Hindlimb muscle (tissue), 1 donor: ENCODE data around the gene TUBG1. TPM values are rescaled to one million over a fixed set of nuclear protein-coding genes. Genes with fewer than 3 reads are reported as not detected.
"Not testable (repeated sequence)": the region's sequence is repeated elsewhere in the genome, so short reads cannot be mapped to it uniquely, and the experiment has no call there.

Source experiments
- DNase-seq: peaks from one replicate; pipeline ENCODE4 v3.0.0-alpha.2; 2013
- polyA plus RNA-seq: library from polyadenylated mRNA; unstranded; fragments of 120-200 nt; gene quantifications from one replicate; pipeline ENCODE4 v1.2.1, GENCODE V29; 2013; ENCODE audit not compliant: insufficient read length

TUBG1 gene
- polyA plus RNA-seq, 1 donor = 33.6 TPM

- no peak for DNase-seq
Observed at GRCh38 chr17:42579794-42580551, 29.5 kb upstream of the TUBG1 start.

DNA sequence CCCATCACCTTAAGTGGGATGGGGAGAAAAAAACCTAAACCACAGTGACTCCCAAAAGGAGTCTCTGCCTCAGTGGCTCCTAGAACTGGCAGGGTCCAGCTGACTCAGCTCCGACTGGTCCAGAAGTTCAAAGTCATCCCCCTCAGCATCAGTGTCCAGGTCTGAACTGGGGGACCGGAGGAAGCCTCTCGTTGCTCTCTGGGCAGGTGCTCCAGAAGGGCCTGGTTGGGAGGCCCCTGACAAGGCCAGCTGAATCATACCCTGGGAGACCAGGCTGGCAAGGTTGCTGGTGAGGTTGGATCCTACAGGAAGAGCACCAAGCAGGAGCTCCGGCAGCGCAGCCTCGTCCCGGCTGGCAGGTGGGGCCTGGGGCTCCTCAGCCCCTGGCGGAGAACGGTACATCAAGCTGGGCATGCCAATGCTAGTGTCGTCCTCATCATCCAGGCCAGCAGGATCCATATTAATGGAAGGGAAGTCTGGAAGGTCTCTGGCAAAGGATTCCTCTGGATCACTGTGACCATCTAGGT lies 27.7 kb upstream of the TUBG1 start:
- DNase-seq = no peak

- DNase-seq = no peak
Observed at GRCh38 chr17:42584880-42585279, 24.6 kb upstream of the TUBG1 start.

GRCh38 chr17:42585353-42585752 lies 24.1 kb upstream of the TUBG1 start:
- no peak for DNase-seq

GRCh38 chr17:42586514-42587230 lies 22.8 kb upstream of the TUBG1 start:
- no peak for DNase-seq

GRCh38 chr17:42590886-42591285 lies 18.6 kb upstream of the TUBG1 start:
- no peak for DNase-seq

DNA sequence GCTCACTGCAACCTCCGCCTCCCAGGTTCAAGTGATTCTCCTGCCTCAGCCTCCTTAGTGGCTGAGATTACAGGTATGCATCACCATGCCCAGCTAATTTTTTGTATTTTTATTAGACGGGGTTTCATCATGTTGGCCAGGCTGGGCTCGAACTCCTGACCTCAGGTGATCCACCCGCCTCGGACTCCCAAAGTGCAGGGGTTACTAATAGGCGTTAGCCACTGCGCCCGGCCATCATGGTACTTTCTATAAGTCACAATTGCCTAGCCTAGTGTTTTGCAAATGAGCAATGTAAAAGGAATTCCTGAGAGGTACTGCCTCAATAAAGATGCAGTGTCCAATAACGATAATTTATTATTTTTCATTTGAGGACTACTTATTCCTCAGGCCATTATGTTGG lies 18.1 kb upstream of the TUBG1 start:
- no peak for DNase-seq

DNA sequence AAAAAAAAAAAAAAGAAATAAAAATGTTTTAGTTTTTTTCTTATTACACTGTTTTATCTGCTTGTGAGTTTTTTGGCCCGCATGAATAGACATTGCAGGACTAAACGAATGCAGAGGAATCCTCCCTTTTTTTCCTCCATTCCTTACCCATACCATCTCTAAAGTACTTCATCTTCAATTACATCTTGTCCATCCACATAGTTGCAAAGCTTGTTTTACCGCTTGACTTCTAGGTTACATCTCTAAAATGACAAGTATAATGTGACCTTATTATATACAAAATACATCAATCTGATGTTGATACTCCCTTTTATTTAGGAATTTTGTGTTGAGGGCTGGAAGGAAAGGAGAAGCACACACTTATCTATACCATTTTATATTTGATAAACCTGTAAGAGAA lies 13.1 kb upstream of the TUBG1 start:
- DNase-seq = no peak

DNA sequence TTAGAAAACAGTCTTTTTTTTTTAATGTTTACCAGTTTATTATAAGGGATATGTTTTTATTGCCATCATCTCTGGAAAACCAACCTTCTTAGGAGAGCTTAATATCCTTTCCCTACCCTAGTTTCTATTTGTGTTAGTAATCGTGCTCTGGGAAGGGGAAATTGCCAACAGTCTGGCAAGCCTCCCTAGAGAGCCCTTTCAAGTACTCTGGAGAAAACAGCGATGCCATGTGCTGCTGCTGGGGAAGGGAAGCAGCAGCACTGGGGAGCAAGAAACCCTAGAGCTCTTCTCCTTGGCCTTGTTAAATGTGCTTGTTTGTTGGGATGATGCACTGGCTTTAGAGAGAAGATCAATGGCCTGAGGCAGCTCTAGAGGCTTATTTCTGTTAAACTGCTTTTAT lies 10.6 kb upstream of the TUBG1 start:
- DNase-seq = no peak

DNA sequence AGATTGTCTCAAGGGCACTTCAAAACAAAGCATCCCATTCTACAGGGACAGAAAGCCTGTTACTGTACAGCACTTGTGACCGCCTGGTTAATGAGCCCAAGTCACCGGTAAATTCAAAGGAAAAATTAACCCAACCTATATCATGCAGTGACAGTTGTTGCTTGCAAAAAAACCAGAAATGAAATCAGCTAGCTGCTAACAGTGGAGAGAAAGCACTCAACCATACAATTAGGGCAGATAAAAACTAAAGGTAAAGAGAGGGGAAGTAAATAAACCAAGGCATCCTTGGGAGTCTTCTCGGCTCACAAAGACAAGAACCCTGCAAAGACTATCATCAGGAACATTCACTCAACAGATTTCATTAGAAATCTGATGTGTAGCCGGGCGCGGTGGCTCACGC lies 6.2 kb upstream of the TUBG1 start:
- no peak for DNase-seq

DNA sequence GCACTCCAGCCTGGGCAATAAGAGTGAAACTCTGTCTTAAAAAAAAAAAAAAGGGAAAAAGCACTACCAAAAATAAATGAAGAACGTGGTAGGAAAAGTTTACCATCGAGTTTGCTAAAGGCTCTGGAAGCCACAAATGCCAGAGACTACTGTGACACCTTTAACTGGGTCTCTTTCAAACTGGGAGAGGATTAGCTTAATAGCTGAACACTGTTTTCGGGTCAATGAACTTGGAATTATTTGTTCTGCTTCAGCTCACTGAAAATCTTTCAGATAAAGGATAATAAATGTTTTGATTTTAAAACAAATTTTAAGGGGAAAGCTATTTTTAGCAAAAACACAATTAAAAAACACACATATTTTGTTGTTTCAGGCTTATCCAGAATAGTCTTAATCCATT lies 1.7 kb upstream of the TUBG1 start:
- no peak for DNase-seq

- no peak for DNase-seq
Observed at GRCh38 chr17:42608305-42609181, 940 bp upstream of the TUBG1 start.

DNA sequence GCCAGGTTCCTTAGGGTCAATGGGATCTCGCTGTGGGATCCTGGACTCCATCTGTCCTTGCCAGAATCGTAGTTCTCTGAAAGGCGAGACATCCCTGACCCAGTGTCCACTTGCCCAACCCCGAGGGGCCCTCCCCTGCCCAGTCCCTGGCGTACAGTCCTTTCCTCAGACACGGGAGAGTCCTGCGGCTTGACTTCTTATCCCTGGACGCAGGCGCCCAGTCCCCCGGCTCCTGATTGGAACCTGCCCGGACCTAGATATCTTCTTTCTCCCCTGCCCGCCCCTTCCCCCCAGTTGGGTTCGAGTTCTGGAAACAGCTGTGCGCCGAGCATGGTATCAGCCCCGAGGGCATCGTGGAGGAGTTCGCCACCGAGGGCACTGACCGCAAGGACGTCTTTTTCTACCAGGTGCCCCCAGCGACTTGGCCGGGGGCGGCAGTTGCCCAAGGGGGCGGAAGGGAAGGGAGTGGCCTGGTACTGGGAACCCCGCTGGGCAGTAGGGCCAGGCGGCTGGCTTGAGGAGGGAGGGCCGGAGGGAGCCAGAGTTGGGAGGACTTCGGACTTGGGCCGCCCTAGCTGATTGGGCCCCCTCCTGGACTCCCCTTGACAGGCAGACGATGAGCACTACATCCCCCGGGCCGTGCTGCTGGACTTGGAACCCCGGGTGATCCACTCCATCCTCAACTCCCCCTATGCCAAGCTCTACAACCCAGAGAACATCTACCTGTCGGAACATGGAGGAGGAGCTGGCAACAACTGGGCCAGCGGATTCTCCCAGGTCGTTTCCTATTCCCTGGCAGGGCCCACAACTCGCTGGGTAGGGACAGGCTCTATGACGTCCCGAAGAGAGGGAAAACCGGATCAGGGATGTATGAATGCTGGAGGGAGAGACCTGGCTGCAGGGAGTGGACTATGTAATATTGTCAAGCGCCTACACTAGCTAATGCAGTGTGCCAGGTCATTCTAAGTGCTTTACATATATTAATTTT lies 625 bp downstream of the TUBG1 start:
- not testable (repeated sequence) for DNase-seq

- DNase-seq = no peak
Observed at GRCh38 chr17:42612013-42612412, 2.5 kb downstream of the TUBG1 start.

DNA sequence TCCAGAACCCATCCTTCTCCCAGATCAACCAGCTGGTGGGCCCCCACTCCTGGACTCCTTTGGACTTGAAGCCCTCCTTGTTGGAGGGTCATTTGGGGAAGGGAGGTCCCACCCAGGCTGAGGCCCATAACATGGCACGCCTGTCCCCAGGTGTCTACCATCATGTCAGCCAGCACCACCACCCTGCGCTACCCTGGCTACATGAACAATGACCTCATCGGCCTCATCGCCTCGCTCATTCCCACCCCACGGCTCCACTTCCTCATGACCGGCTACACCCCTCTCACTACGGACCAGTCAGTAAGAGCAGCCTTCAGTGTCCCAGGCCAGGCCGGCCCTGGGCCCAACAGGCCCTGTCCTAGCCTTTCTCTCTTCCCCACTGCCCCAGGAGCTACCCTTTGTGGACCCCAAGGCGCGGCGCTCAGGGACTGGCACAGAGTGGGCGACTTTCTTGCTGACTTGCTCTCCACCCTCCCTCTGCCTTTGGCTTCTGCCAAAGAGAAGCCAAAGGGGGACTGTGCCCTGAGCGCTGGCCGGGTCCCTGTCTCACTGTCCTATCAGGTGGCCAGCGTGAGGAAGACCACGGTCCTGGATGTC lies 4.3 kb downstream of the TUBG1 start:
- no peak for DNase-seq

DNA sequence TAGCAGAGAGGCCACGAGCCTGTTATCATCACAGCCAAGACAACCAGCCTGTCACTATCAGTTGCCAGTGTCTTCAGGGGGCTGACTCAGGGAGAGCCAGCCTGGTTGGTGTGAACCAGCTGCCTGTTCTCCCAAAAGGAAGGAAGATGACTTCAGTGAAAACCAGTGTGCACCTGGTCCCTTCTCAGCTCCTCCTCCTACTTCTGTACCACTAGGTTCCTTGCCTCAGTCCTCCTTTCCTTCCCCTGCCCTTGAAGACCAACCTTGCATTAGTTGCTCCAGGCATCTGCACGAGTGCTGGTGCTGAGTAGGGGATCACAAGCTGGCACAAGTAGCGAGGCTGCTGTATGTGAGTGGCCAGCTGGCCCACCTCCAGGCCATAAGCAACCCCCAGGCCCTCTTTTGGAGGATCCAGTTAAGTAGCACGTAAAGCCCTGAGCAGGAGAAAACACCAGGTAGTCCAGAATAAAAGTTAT lies 8.5 kb downstream of the TUBG1 start:
- no peak for DNase-seq

DNA sequence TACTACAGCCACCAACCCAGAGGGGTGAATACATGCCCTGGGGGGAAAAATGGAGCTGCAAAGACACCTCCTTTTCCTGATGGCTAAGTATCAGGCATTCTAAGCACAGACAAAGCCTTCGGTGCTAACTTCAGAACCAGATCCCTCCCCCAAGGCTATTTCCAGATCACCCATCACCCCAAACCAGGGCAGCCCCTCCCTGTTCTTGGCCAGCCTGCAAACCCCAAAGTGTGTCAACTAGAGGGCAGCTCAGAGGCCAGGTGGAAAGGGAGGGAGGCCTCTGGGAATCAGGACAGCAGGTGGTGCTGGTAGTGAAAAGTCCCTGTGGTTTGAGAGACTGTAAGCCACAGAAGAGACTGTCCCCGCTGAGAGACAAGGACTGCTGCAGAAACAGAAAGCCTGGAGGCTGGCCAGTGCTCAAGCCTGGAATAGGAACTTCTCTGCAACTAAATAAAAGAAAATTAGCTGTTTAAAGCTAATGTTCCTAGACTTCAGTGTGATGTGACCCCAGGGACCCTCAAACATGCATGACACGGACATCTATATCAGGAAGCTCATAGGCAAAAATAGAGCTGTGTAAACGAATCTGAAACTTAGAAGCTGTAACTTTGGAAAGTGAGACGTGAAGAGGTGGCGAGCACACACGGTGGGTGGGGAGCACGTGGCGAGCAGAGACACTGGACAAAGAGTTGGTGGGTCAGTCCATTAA lies 9.1 kb downstream of the TUBG1 start:
- peak; percentile 46 for DNase-seq

DNA sequence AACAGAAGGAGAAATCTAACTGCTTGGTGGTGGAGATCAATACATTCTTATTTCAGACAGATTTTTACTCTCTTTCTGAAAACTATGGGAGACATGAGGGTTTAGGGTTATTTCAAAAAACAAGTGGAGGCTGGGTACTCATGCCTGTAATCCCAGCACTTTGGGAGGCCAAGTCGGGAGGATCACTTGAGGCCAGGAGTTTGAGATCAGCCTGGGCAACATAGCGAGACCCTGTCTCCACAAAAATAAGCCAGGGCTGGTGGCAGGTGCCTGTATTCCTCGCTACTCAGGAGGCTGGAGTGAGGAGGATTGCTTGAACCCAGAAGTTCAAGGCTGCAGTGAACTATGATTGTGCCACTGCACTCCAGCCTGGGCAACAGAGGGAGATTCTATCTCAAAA lies 12.5 kb downstream of the TUBG1 start:
- DNase-seq = not testable (repeated sequence)

GRCh38 chr17:42623271-42623670 lies 13.8 kb downstream of the TUBG1 start:
- no peak for DNase-seq
